ENCODE results near the gene MFGE8.

GRCh38 chr15:88906551-88906950 is 6.6 kb downstream of the MFGE8 start:
- TF ChIP-seq, protein P1, sequence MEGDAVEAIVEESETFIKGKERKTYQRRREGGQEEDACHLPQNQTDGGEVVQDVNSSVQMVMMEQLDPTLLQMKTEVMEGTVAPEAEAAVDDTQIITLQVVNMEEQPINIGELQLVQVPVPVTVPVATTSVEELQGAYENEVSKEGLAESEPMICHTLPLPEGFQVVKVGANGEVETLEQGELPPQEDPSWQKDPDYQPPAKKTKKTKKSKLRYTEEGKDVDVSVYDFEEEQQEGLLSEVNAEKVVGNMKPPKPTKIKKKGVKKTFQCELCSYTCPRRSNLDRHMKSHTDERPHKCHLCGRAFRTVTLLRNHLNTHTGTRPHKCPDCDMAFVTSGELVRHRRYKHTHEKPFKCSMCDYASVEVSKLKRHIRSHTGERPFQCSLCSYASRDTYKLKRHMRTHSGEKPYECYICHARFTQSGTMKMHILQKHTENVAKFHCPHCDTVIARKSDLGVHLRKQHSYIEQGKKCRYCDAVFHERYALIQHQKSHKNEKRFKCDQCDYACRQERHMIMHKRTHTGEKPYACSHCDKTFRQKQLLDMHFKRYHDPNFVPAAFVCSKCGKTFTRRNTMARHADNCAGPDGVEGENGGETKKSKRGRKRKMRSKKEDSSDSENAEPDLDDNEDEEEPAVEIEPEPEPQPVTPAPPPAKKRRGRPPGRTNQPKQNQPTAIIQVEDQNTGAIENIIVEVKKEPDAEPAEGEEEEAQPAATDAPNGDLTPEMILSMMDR (IDR thresholded peaks at IDR 0.05): no peak
- TF ChIP-seq POLR2AphosphoS5 (IDR thresholded peaks at IDR 0.05) (no peak), POLR2A (IDR thresholded peaks at IDR 0.05) (no peak), EP300 (IDR thresholded peaks at IDR 0.05) (no peak)
